GM10266 (cell line): ENCODE data around the gene DNAJC30.

ENCODE experiments used
- DNase-seq: peaks from one replicate; pipeline ENCODE4 v3.0.0; 2012; ENCODE audit errors: extremely low spot score
- CTCF ChIP-seq: IDR thresholded peaks from 2 replicates; pipeline ENCODE4 v1.5.1; 2012; ENCODE audit warnings: mild to moderate bottlenecking, low read depth; ENCODE audit not compliant: control insufficient read depth, insufficient read depth; ENCODE audit errors: missing control alignments

The DNAJC30 gene

GRCh38 chr7:73645643-73646174, 37.5 kb downstream of the DNAJC30 start:
- DNase-seq, result no peak
- no peak for TF ChIP-seq CTCF

- no peak for DNase-seq
- no peak for TF ChIP-seq CTCF
These were observed 38.5 kb downstream of the DNAJC30 start for GRCh38 chr7:73644688-73645286.

- no peak for TF ChIP-seq CTCF
These were observed 40.4 kb downstream of the DNAJC30 start for GRCh38 chr7:73642834-73643233.

GRCh38 chr7:73638911-73639310, 44.3 kb downstream of the DNAJC30 start:
- DNase-seq, result no peak
- no peak for TF ChIP-seq CTCF

More at GRCh38 chr7:73642834-73643233, 40.4 kb downstream of the DNAJC30 start:
- DNase-seq, result no peak

GRCh38 chr7:73635428-73636200, 47.6 kb downstream of the DNAJC30 start:
- no peak for TF ChIP-seq CTCF
- DNase-seq, result no peak

- no peak for DNase-seq
- no peak for TF ChIP-seq CTCF
These were observed 49.4 kb downstream of the DNAJC30 start for GRCh38 chr7:73633844-73634243.

GRCh38 chr7:73633323-73633722, 49.9 kb downstream of the DNAJC30 start:
- no peak for TF ChIP-seq CTCF
- no peak for DNase-seq
